GM18867 (cell line): ENCODE data around the gene CCDC33.
A peak's percentile ranks its signal among the peaks of the same experiment; 100 is the strongest.

Experiments used
- ATAC-seq: cut with Tn5 transposase; IDR thresholded peaks from one replicate; pipeline ENCODE4 v1.9.1; 2021; ENCODE audit warnings: mild to moderate bottlenecking, moderate library complexity; ENCODE audit not compliant: unreplicated experiment

CCDC33 gene

DNA sequence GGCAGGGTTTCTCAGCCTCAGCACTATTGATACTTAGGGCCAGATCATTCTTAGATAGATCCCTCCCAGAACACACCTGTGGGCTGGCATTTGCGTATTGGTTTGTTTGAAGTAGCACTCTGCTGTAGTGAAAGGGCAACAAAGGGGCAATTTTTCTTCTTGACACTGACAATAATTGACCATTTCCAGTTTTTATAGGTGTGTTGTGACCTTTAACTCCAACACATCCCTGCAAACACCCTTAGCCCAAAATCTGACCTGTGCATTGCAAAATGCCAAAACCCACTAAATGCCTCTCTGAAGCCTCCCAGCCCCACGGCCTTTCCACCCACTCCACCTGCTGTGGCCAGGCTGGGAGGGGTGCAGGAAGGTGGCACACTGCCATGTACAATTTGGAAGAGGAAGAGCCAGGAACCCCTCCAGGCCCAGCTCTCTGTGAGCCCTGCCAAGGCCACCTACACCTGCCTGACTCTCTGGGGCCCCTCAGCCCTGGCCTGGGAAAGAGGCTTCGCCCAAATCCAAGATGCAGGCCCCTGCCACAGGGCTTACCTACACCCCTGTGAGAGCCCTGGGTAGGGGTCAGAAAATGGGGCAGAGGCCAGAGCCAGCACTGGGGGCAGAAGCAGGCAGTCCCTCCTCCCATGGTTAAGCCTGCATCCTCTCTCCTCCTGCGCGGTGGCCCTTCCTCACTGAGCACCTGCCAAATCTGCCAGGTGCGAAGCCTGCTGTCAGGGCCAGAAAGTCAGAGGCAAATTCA lies 140.9 kb downstream of the CCDC33 start:
- ATAC-seq: no peak

- no peak for ATAC-seq
Observed at GRCh38 chr15:74377831-74378766, 142.0 kb downstream of the CCDC33 start.

DNA sequence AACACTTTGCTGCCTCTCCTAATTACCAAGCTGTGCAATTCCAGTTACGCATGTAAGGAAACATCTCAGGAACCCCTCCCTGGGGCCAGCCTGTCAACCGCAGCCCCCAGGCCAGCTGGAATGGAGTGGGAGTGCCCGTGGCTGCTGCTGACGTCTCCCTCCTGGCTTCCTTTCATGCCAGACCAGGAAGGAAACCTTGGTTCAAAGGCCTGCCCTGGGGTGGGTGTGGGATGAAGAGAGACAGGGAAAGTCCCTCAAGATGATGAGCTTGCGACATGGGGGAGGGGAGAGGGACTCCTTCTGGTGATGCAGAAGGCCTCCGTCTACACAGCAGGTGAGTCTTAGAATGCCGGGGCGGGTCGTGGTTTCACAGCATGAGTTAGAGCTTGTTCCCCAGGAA lies 142.7 kb downstream of the CCDC33 start:
- no peak for ATAC-seq

DNA sequence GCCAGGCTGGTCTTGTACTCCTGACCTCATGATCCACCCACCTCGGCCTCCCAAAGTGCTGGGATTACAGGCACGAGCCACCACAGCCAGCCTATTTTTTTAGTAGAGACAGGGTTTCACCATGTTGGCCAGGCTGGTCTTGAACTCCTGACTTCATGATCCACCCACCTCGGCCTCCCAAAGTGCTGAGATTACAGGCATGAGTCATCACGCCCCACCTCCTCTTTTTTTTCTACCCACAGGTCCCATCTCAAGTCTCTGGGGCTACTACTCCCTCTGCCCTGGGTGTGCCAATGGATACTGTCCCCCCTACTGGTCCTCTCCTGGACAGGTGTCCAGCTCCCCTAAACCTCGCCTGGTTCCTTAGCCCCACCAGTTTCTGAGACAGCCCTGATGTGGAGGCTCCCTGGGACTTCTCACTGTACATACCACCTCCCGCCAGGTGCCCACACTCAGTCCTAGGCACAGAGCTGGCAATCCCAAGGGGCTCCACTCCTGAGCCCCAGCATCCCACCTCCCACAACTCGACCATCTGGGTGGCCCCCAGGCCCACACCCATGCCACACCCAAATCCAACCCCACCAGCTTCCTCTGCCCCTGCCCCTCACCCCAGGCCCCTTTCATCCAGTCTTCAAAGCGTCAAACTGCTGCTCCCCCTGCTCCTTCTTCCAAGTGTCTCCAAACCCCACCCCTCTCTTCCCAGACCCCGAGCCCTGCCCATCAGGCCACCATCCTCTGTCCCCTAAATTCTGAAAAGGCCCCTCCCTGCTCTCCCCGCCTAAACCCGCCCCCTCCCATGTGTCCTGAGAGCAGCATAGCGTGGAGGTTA lies 144.4 kb downstream of the CCDC33 start:
- no peak for ATAC-seq

GRCh38 chr15:74381190-74381453 lies 145.0 kb downstream of the CCDC33 start:
- no peak for ATAC-seq

GRCh38 chr15:74381481-74381880 lies 145.4 kb downstream of the CCDC33 start:
- ATAC-seq: no peak

- no peak for ATAC-seq
Observed at GRCh38 chr15:74382004-74382816, 146.1 kb downstream of the CCDC33 start.

- ATAC-seq: no peak
Observed at GRCh38 chr15:74383286-74383685, 147.2 kb downstream of the CCDC33 start.

DNA sequence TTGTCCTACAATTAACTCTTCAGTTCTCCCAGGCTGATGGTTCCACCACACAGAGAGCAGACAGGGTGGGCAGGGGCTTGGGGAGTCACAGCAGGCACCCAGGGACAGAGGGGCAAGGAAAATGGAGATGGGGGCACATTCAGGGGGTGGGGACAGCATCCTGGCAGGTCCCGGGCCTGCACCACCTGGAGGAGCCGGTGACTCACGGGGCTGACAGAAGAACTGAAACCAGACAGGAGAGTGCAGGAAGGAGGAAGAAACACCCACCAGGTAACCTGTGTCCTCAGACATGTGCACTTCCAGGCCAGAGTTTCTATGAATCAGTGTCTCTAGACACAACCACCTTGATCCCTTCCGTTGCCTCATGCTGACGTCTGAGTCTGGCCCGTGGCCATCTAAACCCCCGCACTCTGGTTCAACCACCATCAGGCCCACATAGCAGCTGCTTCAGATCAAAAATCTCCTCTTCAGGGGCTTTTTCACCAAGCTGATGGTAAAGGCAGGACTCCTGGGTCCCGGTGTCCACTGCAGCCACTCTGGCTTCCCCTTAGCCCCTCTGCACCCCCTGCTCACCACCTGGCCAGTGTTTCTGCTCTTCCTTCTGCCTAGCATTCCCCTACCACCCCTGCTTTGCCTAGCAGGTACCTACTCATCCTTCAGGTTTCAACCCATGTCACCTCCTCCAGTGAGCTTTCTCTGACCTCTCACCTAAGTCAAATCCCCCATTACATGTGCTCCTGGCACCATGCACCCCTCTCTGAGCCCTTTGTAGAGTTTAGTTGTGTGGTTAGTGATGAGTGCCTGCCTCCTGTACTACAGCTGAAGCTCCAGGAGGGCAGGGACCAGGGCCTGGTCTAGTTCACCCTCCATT lies 147.8 kb downstream of the CCDC33 start:
- ATAC-seq: peak; percentile 43

DNA sequence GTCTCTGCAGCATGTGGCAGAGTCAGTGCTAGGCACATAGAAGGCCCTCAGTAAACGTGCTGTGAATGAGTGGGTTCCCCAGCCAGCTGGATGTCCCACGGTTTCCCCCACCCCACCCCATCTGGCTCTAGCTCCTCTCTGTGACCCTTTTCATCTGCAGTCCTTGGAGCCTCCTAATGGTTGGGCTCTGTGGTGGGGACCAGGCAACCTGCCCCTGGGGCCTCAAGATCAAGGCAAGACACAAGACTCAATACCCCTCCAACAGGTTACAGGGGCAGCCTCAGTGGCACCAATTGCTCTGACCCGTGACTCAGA lies 148.4 kb downstream of the CCDC33 start:
- ATAC-seq: no peak

DNA sequence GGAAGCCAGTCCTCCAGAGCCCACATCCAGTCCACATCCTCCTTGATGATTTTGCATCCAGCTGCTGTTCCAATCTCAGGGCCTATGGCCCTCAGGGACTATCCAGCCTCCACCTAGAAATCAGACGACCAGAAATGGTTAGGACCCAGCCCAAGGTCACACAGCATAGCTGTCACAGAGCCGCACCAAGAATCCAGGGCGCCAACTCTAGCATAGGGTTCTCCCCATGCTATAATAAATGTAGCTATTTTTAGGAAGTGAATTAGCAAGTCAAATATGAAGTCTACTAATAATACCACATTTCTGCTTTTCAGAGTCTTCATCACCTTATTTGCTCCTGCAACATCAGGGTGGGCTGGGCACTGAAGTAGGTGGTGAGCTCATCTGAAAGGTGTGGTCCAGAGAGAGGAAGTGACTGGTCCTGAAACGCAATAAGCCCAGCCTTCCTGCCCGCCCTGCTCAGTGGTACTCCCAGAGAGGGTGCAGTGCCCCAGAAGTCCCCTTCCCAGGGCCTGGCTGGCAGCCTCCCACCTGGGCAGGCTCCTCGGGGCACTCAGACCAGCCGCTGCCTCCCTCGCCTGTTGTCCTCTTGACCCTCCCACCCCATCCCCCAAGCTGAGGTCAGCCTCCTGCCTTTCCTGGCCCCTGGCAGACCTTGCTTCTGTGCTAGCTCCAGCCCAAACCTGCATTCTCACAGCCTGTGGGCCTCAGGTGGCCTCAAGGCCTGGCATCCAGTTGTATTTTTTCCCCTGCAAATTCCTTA lies 148.9 kb downstream of the CCDC33 start:
- ATAC-seq: peak; percentile 66

DNA sequence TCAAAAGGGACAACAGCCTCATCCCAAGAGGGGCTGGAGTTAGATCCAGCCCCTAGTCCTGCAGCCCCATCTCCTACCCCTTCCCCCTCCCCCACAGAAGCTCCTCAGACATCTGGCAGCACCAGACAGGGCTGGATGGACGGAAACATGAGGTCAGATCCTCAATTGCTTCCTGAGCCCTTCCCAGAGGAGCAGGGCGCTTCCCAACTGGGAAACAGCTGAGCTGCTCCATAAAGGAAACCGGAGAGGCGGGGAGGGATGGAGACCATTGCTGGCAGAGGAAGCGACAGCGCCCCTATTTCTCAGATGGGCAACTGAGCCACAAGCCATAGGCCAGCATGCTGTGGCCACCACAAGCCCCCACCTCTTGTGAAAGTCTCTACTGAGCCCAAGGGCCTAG lies 149.6 kb downstream of the CCDC33 start:
- ATAC-seq: no peak
